ENCODE measurements around the gene CLPTM1L.
A peak's percentile ranks its signal among the peaks of the same experiment; 100 is the strongest.
"Not testable (repeated sequence)": the region's sequence is repeated elsewhere in the genome, so short reads cannot be mapped to it uniquely, and the experiment has no call there.

Gene CLPTM1L

GRCh38 chr5:1278656-1279442 is 66.0 kb downstream of the CLPTM1L start:
- H3K4me3 Mint-ChIP-seq, result no peak overlapping the region

GRCh38 chr5:1278216-1278615 is 66.7 kb downstream of the CLPTM1L start:
- H3K4me3 Mint-ChIP-seq, result no peak overlapping the region
- ATAC-seq (replicated peaks; ENCODE audit: extremely low read depth, poor library complexity, severe bottlenecking) (no peak), DNase-seq (ENCODE audit: low spot score in 2 of 2) (no peak)
- peaks cover 8% of the 10 kb centered on the region for H3K4me1 Mint-ChIP-seq
- no peaks in the 10 kb centered on the region for H3K36me3 Mint-ChIP-seq (ENCODE audit: insufficient read depth)
- H3K27me3 Mint-ChIP-seq, result no peaks in the 10 kb centered on the region
- H3K9me3 Mint-ChIP-seq, result no peaks in the 10 kb centered on the region
- H3K27ac Mint-ChIP-seq (ENCODE audit: low read depth), result no peak overlapping the region

More at GRCh38 chr5:1278656-1279442, 66.0 kb downstream of the CLPTM1L start:
- no peaks in the 10 kb centered on the region for H3K36me3 Mint-ChIP-seq (ENCODE audit: insufficient read depth)
- ATAC-seq (replicated peaks; ENCODE audit: extremely low read depth, poor library complexity, severe bottlenecking) (no peak), DNase-seq (ENCODE audit: low spot score in 2 of 2) (no peak)
- H3K4me1 Mint-ChIP-seq, result peaks cover 8% of the 10 kb centered on the region
- no peaks in the 10 kb centered on the region for H3K9me3 Mint-ChIP-seq
- H3K27ac Mint-ChIP-seq (ENCODE audit: low read depth), result no peak overlapping the region
- no peaks in the 10 kb centered on the region for H3K27me3 Mint-ChIP-seq

DNA sequence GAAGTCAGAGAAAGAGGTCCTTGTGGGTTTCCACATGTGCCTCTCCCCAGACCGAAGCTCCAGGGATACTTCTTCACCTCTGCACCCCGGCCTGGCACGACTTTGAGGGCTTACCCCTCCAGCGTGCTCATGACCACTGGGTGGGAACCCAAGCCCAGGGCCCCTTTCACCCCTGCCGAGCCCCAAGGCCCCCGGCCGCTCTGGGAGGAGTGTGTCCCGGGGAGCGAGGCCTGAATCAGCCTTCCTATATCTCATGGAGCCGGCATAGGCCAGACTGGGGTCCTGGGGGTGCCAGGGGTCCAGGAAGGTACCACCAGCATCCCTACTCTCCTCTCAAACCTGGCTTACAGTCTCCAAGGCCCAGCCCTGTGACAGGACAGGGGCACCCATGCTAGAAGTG is 67.1 kb downstream of the CLPTM1L start:
- no peaks in the 10 kb centered on the region for H3K27me3 Mint-ChIP-seq
- DNase-seq (ENCODE audit: low spot score in 2 of 2) (no peak), ATAC-seq (replicated peaks; ENCODE audit: extremely low read depth, poor library complexity, severe bottlenecking) (no peak)
- no peak overlapping the region for H3K27ac Mint-ChIP-seq (ENCODE audit: low read depth)
- no peaks in the 10 kb centered on the region for H3K36me3 Mint-ChIP-seq (ENCODE audit: insufficient read depth)
- no peaks in the 10 kb centered on the region for H3K9me3 Mint-ChIP-seq
- peaks cover 8% of the 10 kb centered on the region for H3K4me1 Mint-ChIP-seq
- no peak overlapping the region for H3K4me3 Mint-ChIP-seq

GRCh38 chr5:1277331-1277730 is 67.6 kb downstream of the CLPTM1L start:
- no peaks in the 10 kb centered on the region for H3K27me3 Mint-ChIP-seq
- DNase-seq (ENCODE audit: low spot score in 2 of 2) (no peak), ATAC-seq (replicated peaks; ENCODE audit: extremely low read depth, poor library complexity, severe bottlenecking) (no peak)
- no peak overlapping the region for H3K27ac Mint-ChIP-seq (ENCODE audit: low read depth)
- H3K9me3 Mint-ChIP-seq, result no peaks in the 10 kb centered on the region
- no peaks in the 10 kb centered on the region for H3K36me3 Mint-ChIP-seq (ENCODE audit: insufficient read depth)
- no peak overlapping the region for H3K4me3 Mint-ChIP-seq
- peaks cover 8% of the 10 kb centered on the region for H3K4me1 Mint-ChIP-seq

- Mint-ChIP-seq H3K9me3 (no peaks in the 10 kb centered on the region), H3K36me3 (ENCODE audit: insufficient read depth) (no peaks in the 10 kb centered on the region), H3K27me3 (no peaks in the 10 kb centered on the region), H3K27ac (ENCODE audit: low read depth) (no peak overlapping the region), H3K4me1 (peaks cover 8% of the 10 kb centered on the region), H3K4me3 (no peak overlapping the region)
- no peak for DNase-seq (ENCODE audit: low spot score in 2 of 2)
- ATAC-seq (replicated peaks; ENCODE audit: extremely low read depth, poor library complexity, severe bottlenecking), result no peak
Observed at GRCh38 chr5:1276930-1277329, 68.0 kb downstream of the CLPTM1L start.

DNA sequence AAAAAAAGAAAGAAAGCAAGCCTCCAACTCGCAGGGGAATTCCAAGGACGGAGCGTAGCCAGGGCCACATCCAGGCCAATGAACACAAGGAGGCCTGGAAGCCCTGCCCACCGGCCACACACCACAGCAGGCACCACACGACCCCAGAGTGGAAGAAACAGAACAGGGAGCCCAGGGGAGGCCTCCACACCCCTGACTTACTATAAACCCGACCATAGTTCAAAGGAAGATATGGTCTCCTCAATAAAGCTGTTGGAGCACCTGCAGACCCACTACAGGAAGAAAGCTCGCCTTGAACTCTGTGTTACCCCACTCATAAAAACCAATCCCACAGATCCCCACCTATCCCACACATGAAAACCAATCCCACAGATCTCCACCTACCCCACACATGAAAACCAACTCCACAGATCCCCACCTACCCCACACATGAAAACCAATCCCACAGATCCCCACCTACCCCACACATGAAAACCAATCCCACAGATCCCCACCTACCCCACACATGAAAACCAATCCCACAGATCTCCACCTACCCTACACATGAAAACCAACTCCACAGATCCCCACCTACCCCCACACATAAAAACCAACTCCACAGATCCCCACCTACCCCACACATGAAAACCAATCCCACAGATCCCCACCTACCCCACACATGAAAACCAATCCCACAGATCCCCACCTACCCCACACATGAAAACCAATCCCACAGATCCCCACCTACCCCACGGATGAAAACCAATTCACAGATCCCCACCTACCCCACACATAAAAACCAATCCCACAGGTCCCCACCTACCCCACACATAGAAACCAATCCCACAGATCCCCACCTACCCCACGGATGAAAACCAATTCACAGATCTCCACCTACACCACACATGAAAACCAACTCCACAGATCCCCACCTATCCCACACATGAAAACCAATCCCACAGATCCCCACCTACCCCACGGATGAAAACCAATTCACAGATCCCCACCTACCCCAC is 69.2 kb downstream of the CLPTM1L start:
- H3K27ac Mint-ChIP-seq (ENCODE audit: low read depth); DNase-seq (ENCODE audit: low spot score in 2 of 2); ATAC-seq (replicated peaks; ENCODE audit: extremely low read depth, poor library complexity, severe bottlenecking); H3K9me3 Mint-ChIP-seq; H3K36me3 Mint-ChIP-seq (ENCODE audit: insufficient read depth); H3K27me3 Mint-ChIP-seq; H3K4me1 Mint-ChIP-seq; H3K4me3 Mint-ChIP-seq: not testable (repeated sequence)

DNA sequence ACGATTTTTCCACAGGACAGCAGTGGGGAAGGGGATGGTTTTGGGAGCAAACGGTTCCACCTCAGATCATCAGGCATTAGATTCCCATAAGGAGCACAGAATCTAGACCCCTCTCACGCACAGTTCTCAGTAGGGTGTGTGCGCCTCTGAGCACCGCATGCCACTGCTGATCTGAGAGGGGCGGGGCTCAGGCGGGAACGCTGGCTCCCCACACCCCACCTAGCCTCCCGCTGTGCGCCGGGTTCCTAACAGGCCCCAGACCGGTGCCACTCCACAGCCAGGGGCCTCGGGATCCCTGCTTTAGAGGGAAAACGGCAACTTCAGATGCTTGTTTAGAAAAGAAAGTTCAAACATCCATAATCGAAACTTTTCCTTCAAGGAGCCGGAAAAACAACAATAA is 70.4 kb downstream of the CLPTM1L start:
- Mint-ChIP-seq H3K27ac (ENCODE audit: low read depth) (no peak overlapping the region), H3K36me3 (ENCODE audit: insufficient read depth) (peaks cover 2% of the 10 kb centered on the region), H3K27me3 (no peaks in the 10 kb centered on the region), H3K4me3 (no peak overlapping the region), H3K9me3 (no peaks in the 10 kb centered on the region), H3K4me1 (peaks cover 8% of the 10 kb centered on the region)
- DNase-seq (ENCODE audit: low spot score in 2 of 2) (no peak), ATAC-seq (replicated peaks; ENCODE audit: extremely low read depth, poor library complexity, severe bottlenecking) (no peak)

- Mint-ChIP-seq H3K4me1 (peaks cover 13% of the 10 kb centered on the region), H3K9me3 (no peaks in the 10 kb centered on the region), H3K27ac (ENCODE audit: low read depth) (no peak overlapping the region), H3K36me3 (ENCODE audit: insufficient read depth) (peaks cover 2% of the 10 kb centered on the region), H3K27me3 (no peaks in the 10 kb centered on the region), H3K4me3 (no peak overlapping the region)
- ATAC-seq (replicated peaks; ENCODE audit: extremely low read depth, poor library complexity, severe bottlenecking), result no peak
- no peak for DNase-seq (ENCODE audit: low spot score in 2 of 2)
Observed at GRCh38 chr5:1273745-1274144, 71.2 kb downstream of the CLPTM1L start.

DNA sequence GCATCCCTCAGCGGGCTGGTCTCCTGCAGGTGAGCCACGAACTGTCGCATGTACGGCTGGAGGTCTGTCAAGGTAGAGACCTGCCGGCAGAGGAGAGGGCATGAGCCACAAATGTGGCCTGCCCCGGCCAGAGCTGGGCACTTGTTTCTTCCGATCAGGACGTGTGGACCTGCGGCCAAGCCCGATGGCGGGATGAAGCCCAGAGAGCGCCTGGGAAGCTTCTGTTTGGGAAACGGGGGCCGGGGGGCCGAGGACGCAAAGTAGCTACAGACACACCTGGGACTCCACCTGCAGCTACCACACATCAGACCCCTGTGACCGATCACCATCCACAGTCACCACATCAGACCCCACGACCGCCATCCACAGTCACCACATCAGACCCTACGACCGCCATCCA is 72.7 kb downstream of the CLPTM1L start:
- no peaks in the 10 kb centered on the region for H3K9me3 Mint-ChIP-seq
- no peak overlapping the region for H3K27ac Mint-ChIP-seq (ENCODE audit: low read depth)
- H3K4me1 Mint-ChIP-seq, result peaks cover 18% of the 10 kb centered on the region
- H3K4me3 Mint-ChIP-seq, result no peak overlapping the region
- H3K27me3 Mint-ChIP-seq, result no peaks in the 10 kb centered on the region
- H3K36me3 Mint-ChIP-seq (ENCODE audit: insufficient read depth), result peaks cover 2% of the 10 kb centered on the region
- no peak for ATAC-seq (replicated peaks; ENCODE audit: extremely low read depth, poor library complexity, severe bottlenecking)
- no peak for DNase-seq (ENCODE audit: low spot score in 2 of 2)

DNA sequence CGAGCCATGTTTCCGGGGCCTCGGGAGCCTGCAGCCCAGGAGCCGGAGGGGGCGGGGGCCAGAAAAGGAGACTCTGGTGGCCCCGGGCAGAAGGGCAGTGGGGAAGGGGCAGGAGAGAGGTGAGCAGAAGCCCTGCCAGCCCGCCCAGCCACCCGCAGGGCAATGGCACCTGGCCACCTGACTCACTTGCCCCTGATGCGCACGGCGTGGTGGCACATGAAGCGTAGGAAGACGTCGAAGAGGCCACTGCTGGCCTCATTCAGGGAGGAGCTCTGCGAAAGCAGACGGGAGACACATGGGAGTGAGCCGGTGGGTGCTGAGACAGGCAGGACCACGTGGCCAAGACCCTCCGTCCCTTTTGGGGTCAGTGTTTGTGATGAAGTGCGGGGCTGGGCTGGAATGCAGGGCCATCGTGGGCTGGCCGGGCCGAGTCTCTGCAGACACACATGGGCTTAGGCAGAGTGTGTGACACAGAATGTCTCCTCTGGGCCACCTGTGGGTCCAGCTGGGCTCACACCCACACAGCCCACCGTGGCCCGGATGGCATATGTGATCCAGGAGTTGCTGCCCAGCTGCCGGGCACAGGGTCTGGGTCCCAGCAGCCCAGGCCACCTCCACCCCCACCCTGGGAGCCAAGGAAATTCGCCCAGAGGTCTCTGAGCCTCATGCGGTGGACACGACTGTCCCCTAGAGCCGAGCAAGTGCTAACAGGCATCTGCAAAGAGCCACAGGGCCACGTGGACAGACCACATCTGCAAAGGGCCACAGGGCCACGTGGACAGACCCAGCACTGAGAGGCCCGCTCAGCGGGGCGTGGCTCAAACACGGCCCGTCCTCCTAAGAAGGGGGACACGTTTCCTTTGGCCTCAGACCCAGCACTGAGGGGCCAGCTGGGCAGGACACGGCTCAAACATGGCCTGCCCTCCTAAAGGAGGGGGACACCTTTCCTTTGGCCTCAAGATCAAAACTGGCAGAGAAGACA is 73.7 kb downstream of the CLPTM1L start:
- no peak overlapping the region for H3K27ac Mint-ChIP-seq (ENCODE audit: low read depth)
- H3K9me3 Mint-ChIP-seq, result no peaks in the 10 kb centered on the region
- no peaks in the 10 kb centered on the region for H3K27me3 Mint-ChIP-seq
- H3K4me3 Mint-ChIP-seq, result no peak overlapping the region
- no peak for ATAC-seq (replicated peaks; ENCODE audit: extremely low read depth, poor library complexity, severe bottlenecking)
- no peak for DNase-seq (ENCODE audit: low spot score in 2 of 2)
- peaks cover 2% of the 10 kb centered on the region for H3K36me3 Mint-ChIP-seq (ENCODE audit: insufficient read depth)
- peaks cover 12% of the 10 kb centered on the region for H3K4me1 Mint-ChIP-seq

DNA sequence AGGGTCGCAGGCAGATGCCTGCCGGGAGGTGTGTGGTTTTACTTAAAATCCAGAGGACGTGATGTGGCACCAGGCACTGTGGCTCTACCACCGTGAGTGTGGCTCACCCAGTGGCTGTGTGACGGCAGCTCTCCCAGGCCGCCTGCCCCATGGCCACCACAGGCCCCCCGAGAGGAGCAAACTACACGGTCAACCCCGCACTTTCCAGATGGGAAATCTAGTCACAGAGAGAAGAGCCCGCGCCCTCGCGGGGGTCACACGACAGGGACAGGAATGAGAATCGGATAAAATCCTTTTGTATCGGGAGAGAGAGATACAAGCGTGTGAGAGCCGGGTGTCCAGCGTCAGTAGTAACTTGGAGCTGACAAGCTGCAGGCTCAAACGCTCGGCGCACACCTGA is 74.5 kb downstream of the CLPTM1L start:
- peaks cover 10% of the 10 kb centered on the region for H3K4me1 Mint-ChIP-seq
- no peak for DNase-seq (ENCODE audit: low spot score in 2 of 2)
- H3K27me3 Mint-ChIP-seq, result no peaks in the 10 kb centered on the region
- no peak overlapping the region for H3K4me3 Mint-ChIP-seq
- H3K9me3 Mint-ChIP-seq, result no peaks in the 10 kb centered on the region
- no peak overlapping the region for H3K27ac Mint-ChIP-seq (ENCODE audit: low read depth)
- peaks cover 2% of the 10 kb centered on the region for H3K36me3 Mint-ChIP-seq (ENCODE audit: insufficient read depth)
- no peak for ATAC-seq (replicated peaks; ENCODE audit: extremely low read depth, poor library complexity, severe bottlenecking)

- no peaks in the 10 kb centered on the region for H3K27me3 Mint-ChIP-seq
- peak; percentile 91 for ATAC-seq (replicated peaks; ENCODE audit: extremely low read depth, poor library complexity, severe bottlenecking)
- DNase-seq (ENCODE audit: low spot score in 2 of 2), result peak in 1 of 2 donors; percentile 32
Observed at GRCh38 chr5:1268666-1269065, 76.2 kb downstream of the CLPTM1L start.

More at GRCh38 chr5:1268666-1269065, 76.2 kb downstream of the CLPTM1L start:
- Mint-ChIP-seq H3K27ac (ENCODE audit: low read depth) (no peak overlapping the region), H3K4me1 (peaks cover 10% of the 10 kb centered on the region), H3K4me3 (no peak overlapping the region), H3K9me3 (no peaks in the 10 kb centered on the region), H3K36me3 (ENCODE audit: insufficient read depth) (peaks cover 2% of the 10 kb centered on the region)

Measured in central memory CD8-positive, alpha-beta T cell (primary cell).